Sigmoid colon (tissue), 7 donors: ENCODE measurements around the gene OTUD3. TPM values are rescaled to one million over a fixed set of nuclear protein-coding genes. Genes with fewer than 3 reads are reported as not detected.
"Not testable (repeated sequence)": the region's sequence is repeated elsewhere in the genome, so short reads cannot be mapped to it uniquely, and the experiment has no call there.

Experiments
- DNase-seq: peaks from one replicate; pipeline ENCODE4 v3.0.0-alpha.2; 2019
- H3K27ac ChIP-seq, 4 donors: fragments of 200-600 bp; sonication (generic); one replicate each; pipeline ENCODE4 v1.5.1; 2016 to 2019; ENCODE audit warnings: mild to moderate bottlenecking in 1 of 4
- H3K27me3 ChIP-seq, 3 donors: fragments of 200-600 bp; sonication (generic); one replicate each; pipeline ENCODE4 v1.5.1; 2019; ENCODE audit warnings: mild to moderate bottlenecking in 1 of 3
- H3K36me3 ChIP-seq, 4 donors: fragments of 200-600 bp; sonication (generic); one replicate each; pipeline ENCODE4 v1.5.1; 2016 to 2019
- H3K4me1 ChIP-seq, 4 donors: fragments of 200-600 bp; sonication (generic); one replicate each; pipeline ENCODE4 v1.5.1; 2017 to 2019
- H3K4me3 ChIP-seq, 4 donors: fragments of 200-600 bp; sonication (generic); one replicate each; pipeline ENCODE4 v1.5.1; 2017 to 2019; ENCODE audit warnings: mild to moderate bottlenecking in 2 of 4, moderate library complexity in 1 of 4
- H3K9me3 ChIP-seq, 4 donors: fragments of 200-600 bp in 3 of 4; sonication (generic) in 3 of 4; one replicate each; pipeline versions ENCODE4 v1.5.1 to v1.6.1; 2013 to 2019
- EP300 ChIP-seq, 4 donors: sonication (generic); formaldehyde crosslinking; IDR thresholded peaks; one replicate each; pipeline ENCODE4 v1.6.1; 2017; ENCODE audit warnings: antibody characterized with exemption in 4 of 4
- POLR2A ChIP-seq, 2 donors: fragments of 450-650 bp; IDR thresholded peaks; one replicate each; pipeline ENCODE4 v1.6.1; 2016; ENCODE audit warnings: antibody characterized with exemption in 2 of 2, mild to moderate bottlenecking in 2 of 2, moderate library complexity in 2 of 2
- POLR2AphosphoS5 ChIP-seq, 4 donors: sonication (generic); formaldehyde crosslinking; IDR thresholded peaks; one replicate each; pipeline ENCODE4 v1.6.1; 2017; ENCODE audit warnings: antibody characterized with exemption in 4 of 4
- WGBS, 2 donors: extraction: QIAGEN DNeasy Blood & Tissue Kit; methylation state at CpG; one replicate each; pipeline ENCODE4 v1.1.7; 2013; 5-methylcytosine and 5-hydroxymethylcytosine counted together
- intact Hi-C: fragments of 100-400 bp; cut with DNase I; formaldehyde crosslinking; loops from one replicate; pipeline ENCODE4 v1.15.1; 2023
- polyA plus RNA-seq, 3 donors: library from polyadenylated mRNA; stranded (reverse); fragments of 200-250 nt; gene quantifications; one replicate each; pipeline ENCODE4 v1.2.3, GENCODE V29; 2013
- total RNA-seq, 4 donors: library from RNA; depleted of rRNA; stranded (reverse); fragments of >200 nt; gene quantifications; one replicate each; pipeline ENCODE4 v1.1.0, GENCODE V29; 2016
- TF ChIP-seq, protein P1 (sequence below), 4 experiments: fragments of 450-650 bp in 3 of 4; fragments of 200-600 bp in 1 of 4; IDR thresholded peaks; one replicate each; pipeline ENCODE4 v1.5.1; 2016 to 2019; ENCODE audit warnings: antibody characterized with exemption in 4 of 4, mild to moderate bottlenecking in 3 of 4, moderate library complexity in 2 of 4
- donor health status: healthy with polysubstance abuse.
- donor health status: Bipolar disorder and iron deficiency.
- donor health status: healthy.

Gene OTUD3
- total and polyA plus RNA-seq, 7 donors = 0.60 to 9.2 (median 5.4) TPM

DNA sequence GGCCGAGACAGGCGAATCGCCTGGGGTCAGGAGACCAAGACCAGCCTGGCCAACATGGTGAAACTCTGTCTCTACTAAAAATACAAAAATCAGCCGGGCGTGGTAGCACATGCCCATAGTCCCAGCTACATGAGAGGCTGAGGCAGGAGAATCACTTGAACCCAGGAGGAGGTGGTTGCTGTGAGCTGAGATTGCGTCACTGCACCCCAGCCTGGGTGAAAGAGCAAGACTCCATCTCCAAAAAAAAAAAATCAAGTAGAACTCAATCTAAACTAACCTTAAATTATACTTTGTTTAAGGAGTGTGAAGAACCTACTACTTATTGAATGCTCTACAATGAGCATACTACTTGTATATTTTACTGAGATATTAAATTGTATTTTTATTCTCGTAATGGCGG, 36.6 kb upstream of the OTUD3 start:
- H3K27me3 ChIP-seq = no peaks in the 10 kb centered on the region
- H3K9me3 ChIP-seq = no peaks in the 10 kb centered on the region
- intact Hi-C loops = no loop called here
- no peak overlapping the region for H3K4me3 ChIP-seq
- TF ChIP-seq, protein P1, sequence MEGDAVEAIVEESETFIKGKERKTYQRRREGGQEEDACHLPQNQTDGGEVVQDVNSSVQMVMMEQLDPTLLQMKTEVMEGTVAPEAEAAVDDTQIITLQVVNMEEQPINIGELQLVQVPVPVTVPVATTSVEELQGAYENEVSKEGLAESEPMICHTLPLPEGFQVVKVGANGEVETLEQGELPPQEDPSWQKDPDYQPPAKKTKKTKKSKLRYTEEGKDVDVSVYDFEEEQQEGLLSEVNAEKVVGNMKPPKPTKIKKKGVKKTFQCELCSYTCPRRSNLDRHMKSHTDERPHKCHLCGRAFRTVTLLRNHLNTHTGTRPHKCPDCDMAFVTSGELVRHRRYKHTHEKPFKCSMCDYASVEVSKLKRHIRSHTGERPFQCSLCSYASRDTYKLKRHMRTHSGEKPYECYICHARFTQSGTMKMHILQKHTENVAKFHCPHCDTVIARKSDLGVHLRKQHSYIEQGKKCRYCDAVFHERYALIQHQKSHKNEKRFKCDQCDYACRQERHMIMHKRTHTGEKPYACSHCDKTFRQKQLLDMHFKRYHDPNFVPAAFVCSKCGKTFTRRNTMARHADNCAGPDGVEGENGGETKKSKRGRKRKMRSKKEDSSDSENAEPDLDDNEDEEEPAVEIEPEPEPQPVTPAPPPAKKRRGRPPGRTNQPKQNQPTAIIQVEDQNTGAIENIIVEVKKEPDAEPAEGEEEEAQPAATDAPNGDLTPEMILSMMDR (IDR thresholded peaks at IDR 0.05) = no peak
- no peak for TF ChIP-seq POLR2A (IDR thresholded peaks at IDR 0.05)
- no peak for TF ChIP-seq EP300 (IDR thresholded peaks at IDR 0.05)
- WGBS, 2 donors = 93 to 96% methylated on average over 8 of the region's 8 CpGs
- no peaks in the 10 kb centered on the region for H3K4me1 ChIP-seq
- no peak overlapping the region for H3K27ac ChIP-seq
- no peak for DNase-seq
- H3K36me3 ChIP-seq = no peaks in the 10 kb centered on the region

DNA sequence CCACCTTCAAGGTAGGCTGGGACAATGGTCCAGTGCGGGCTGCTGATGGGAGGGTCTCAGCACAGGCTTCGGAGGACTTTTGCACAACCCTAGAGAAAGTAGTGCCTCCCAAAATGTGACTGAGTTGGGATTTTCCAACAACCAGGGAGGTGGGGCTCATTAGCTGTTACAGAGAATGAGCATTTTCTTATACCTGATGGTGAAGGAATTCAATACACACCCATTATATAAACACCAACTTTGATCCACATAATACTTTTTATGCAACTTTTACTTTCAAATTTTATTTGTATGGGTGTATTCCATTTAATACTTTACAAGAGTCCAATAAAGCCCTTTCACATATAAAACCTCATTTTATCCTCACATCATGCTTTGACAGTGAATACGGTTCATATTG, 35.9 kb upstream of the OTUD3 start:
- Histone ChIP-seq H3K4me3 (no peak overlapping the region), H3K27me3 (no peaks in the 10 kb centered on the region), H3K4me1 (no peaks in the 10 kb centered on the region), H3K27ac (no peak overlapping the region), H3K9me3 (no peaks in the 10 kb centered on the region), H3K36me3 (no peaks in the 10 kb centered on the region)
- 25 to 73% methylated on average over 3 of the region's 3 CpGs for WGBS, 2 donors
- TF ChIP-seq POLR2AphosphoS5 (IDR thresholded peaks at IDR 0.05) (no peak), POLR2A (IDR thresholded peaks at IDR 0.05) (no peak), EP300 (IDR thresholded peaks at IDR 0.05) (no peak)
- TF ChIP-seq, protein P1 (IDR thresholded peaks at IDR 0.05) = no peak
- intact Hi-C loops = no loop called here
- DNase-seq = no peak

DNA sequence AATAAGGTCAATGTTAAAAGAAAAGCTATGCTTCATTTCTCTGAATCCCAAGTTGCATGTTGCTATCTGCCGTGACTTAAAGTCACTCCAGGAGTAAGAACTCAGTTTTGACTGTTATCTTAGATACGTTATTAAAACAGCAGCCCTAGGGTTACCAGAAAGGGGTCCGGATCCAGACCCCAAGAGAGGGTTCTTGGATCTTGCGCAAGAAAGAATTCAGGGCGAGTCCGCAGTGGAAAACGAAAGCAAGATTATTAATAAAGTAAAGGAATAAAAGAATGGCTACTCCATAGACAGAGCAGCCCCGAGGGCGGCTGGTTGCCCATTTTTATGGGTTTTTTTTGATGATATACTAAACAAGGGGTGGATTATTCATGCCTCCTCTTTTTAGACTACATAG, 34.9 kb upstream of the OTUD3 start:
- H3K9me3 ChIP-seq, H3K4me1 ChIP-seq, H3K36me3 ChIP-seq, H3K27me3 ChIP-seq, intact Hi-C loops, H3K27ac ChIP-seq, DNase-seq, H3K4me3 ChIP-seq: not testable (repeated sequence)
- 87 to 88% methylated on average over 9 of the region's 9 CpGs for WGBS, 2 donors

DNA sequence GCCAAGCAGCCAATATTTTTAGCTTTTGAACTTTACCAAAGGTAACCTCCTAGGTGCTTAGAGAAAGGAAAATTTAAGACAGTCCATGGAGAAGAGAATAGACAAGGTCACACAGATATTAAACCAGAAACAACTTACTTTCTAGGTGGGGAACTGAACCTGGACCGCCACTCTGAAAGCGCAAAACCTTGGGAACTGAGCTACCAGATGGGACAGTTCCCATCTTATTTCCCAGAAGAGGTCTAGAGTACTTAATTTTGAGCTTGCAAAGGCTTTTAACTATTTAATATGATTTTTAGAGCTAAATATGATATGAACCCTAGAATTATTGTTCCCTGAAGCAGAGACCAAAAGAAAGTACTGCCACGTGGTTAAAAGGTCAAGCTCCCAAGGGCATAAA, 32.9 kb upstream of the OTUD3 start:
- intact Hi-C loops, H3K9me3 ChIP-seq, H3K4me3 ChIP-seq, H3K27ac ChIP-seq, H3K4me1 ChIP-seq, H3K27me3 ChIP-seq, DNase-seq, H3K36me3 ChIP-seq: not testable (repeated sequence)
- 79 to 85% methylated on average over 3 of the region's 3 CpGs for WGBS, 2 donors

DNA sequence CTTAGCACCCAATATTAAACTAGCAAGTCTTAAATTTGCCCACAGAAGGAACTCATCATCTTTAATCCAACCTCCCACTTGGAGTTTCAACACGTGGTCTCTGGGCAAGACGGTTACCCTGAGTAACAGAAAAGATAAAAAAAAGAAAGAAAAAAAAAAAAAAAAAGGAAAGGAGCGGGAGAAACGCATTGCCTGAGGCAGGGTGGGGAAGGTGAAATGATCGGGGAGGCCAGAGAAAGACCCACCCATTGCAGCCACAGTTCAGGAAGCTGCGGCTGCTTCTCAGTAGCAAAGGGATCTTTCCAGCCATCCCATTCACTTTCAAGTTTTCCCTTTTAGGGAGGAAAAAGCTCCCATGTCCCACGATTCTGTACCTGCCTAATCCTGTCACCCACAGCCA, 32.0 kb upstream of the OTUD3 start:
- Histone ChIP-seq H3K36me3 (no peaks in the 10 kb centered on the region), H3K4me1 (no peaks in the 10 kb centered on the region), H3K27ac (no peak overlapping the region), H3K9me3 (no peaks in the 10 kb centered on the region), H3K27me3 (no peaks in the 10 kb centered on the region), H3K4me3 (no peak overlapping the region)
- DNase-seq = no peak
- intact Hi-C loops = no loop called here
- TF ChIP-seq POLR2A (IDR thresholded peaks at IDR 0.05) = no peak
- WGBS, 2 donors = 70 to 87% methylated on average over 7 of the region's 7 CpGs

DNA sequence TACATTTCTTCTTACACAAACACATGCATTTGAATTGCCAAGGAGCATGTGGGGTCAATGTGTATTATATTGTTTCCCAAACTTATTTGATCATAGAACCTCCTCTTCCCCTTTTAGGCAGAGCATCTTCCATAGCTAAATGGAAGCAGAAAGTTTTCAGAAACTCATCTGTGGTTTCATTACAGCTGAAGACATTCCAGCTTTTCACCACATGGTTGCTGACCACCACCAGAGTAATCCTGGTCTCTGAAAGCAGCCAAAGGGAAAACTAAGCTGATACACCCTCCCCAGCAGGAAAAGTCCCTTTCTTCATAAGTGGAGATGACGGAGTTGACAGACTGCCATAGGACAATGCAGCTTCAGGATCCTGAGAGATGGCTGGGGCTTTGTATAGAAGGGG, 30.2 kb upstream of the OTUD3 start:
- DNase-seq = no peak
- TF ChIP-seq EP300 (IDR thresholded peaks at IDR 0.05) (no peak), POLR2AphosphoS5 (IDR thresholded peaks at IDR 0.05) (no peak), POLR2A (IDR thresholded peaks at IDR 0.05) (no peak)
- TF ChIP-seq, protein P1 (IDR thresholded peaks at IDR 0.05) = no peak

More for the DNA sequence above, 30.2 kb upstream of the OTUD3 start:
- no peak overlapping the region for H3K27ac ChIP-seq
- H3K27me3 ChIP-seq = no peaks in the 10 kb centered on the region
- H3K9me3 ChIP-seq = no peaks in the 10 kb centered on the region
- H3K4me1 ChIP-seq = no peaks in the 10 kb centered on the region
- no peaks in the 10 kb centered on the region for H3K36me3 ChIP-seq
- H3K4me3 ChIP-seq = no peak overlapping the region
- intact Hi-C loops = no loop called here
- 85 to 92% methylated on average over 1 of the region's 1 CpG for WGBS, 2 donors
